Measurements from ENCODE around the gene SPDYE1.
"Not testable (repeated sequence)": the region's sequence is repeated elsewhere in the genome, so short reads cannot be mapped to it uniquely, and the experiment has no call there.

The SPDYE1 gene, protein sequence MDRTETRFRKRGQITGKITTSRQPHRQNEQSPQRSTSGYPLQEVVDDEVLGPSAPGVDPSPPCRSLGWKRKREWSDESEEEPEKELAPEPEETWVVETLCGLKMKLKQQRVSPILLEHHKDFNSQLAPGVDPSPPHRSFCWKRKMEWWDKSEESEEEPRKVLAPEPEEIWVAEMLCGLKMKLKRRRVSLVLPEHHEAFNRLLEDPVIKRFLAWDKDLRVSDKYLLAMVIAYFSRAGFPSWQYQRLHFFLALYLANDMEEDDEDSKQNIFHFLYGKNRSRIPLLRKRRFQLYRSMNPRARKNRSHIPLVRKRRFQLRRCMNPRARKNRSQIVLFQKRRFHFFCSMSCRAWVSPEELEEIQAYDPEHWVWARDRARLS

DNA sequence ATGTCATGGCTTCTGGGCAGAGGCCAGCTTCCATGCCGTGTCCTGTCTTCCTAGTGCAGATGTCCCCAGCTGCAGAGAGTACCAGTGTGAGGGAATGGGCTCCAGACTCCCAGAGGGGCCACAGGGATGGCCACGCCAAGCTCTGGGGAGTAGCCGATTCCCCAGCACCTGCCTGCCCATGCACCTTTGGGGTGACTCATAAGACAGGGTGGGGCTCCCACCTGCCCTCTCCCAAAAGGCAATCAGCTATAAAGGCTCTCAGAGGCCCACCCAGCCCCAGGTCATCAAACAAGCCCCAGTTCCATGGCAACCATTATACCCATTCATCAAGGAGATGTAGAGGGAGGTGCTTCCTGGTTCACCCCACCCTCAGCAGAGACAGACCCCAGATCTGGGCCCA is at the start of gene SPDYE1:
Gene SPDYE1 (plus strand): TSS at position 366 of the 400 bp plus-strand sequence. CDS start 2,053 bp downstream, outside the sequence.
- not testable (repeated sequence) for DNase-seq

DNA sequence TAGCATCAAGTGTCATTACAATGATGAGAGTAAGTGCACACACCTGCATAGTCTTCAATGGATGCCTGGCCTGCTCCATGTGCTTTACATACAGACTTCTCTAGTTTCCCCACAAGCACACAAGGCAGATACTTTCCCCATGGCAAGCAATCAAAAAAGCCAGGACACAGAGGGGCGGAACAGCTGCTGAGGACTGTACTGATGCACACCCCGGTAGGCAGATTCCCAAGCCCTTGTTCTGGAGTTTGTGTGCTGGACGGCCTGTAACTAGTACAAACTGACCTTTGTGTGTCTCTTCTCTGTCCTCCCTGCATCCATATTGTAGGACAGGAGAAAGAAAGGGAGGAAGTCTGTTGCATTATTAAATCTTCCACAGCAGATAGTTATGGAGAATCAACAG is 45.7 kb upstream of the SPDYE1 start:
- DNase-seq, result no peak

DNA sequence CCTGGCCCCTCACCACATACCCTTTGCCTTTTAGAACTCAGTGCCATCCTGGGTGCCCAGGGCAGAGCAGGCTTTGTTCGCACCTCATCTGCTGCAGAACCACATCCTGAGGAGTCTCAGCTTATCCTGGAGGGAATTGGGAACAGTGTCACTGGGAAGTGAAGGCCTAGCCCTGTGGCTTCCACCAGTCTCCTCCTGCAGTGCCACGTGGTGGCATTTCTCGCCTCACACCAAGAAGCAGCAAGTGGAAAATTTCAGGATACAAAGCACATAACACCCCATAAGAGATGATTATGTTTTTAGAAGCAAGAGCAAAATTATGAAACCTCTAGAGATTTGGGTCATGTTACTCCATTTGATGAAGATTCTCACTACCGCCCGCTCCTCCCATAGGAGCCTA is 44.6 kb upstream of the SPDYE1 start:
- DNase-seq, result no peak

DNA sequence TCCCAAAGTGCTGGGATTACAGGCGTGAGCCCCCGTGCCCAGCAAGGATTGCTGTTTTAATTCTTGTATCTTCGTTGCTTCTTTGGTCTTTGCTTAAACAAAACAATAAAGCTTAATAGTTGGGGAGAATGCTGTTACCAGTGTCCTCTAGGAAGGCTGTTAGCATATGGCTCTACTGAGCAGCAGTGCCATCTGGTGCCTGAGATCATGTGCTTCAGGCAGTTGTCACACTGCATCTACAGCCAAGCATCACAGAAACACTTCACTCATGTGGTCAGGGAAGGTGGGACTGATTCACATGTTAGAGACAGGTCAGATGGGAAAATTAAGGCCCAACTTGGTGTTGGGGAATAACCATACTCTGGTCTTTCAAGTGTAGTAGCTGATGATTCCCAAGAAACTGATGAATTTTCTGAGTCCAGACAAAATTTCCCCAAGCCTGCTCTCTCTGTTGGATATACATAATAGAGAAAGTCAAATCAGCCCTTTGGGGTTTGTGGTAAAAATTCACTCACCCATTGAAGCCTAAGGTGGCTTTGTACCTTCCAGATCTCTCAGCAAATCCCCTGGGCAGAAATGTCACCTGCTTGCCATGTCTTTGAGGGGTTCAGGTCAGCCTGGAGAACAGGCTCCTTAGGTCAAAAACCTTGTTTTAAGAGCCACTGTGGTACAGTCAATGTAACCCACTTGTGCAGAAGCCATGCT is 43.0 kb upstream of the SPDYE1 start:
- DNase-seq, result no peak

DNA sequence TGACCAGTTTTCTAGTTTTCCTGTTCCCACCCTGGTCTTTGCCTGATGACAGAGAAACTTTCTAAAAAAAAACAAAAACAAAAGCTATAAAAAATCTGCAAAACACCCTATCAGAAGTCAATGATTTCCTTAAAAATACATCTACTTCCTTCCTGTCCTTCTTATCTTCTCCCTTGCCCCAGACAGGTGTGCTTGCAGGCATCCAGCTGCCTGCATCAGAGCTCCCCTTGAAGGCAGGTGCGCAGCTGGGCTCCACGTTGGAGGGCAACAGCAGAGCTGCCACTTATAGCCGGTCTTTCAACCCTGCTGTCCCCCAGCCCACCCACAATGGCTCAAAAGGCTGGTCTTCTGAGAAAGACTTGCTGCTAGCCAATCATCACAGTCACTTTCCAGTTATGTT is 41.7 kb upstream of the SPDYE1 start:
- DNase-seq, result no peak

DNA sequence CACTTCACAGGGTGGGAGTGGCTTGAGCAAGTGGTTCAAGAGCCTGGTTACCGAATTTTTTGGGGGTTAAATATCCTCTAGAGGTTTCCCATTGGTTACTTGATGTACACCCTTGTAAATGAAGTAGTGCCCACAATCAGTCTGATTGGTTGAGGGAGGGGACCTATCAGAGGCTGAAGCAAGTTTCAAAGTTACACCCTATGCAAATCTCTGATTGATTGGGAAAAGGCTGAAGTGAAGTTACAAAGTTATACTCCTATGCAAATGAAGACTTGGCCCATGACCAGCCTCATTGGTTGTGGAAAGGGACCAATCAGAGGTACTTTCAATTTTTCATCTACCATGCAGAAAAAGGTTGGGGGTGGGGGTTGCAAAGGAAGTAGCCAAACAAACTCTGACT is 36.8 kb upstream of the SPDYE1 start:
- no peak for DNase-seq

DNA sequence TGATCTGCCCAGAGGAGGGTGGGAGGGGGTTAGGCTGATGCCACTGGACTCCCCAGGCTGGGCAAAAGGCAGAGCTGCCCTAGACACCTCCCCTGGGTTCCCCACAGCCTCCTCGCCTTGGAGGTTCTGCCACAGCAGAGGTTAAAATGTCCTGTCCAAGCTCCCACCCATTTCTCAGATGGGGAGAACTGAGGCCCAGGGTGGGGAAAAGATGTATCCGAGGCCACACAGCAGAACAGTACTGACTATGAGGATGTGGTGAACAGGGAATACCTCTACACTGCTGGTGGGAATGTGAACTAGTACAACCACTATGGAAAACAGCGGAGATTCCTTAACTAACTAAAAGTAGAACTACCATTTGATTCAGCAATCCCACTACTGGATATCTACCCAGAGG is 31.3 kb upstream of the SPDYE1 start:
- DNase-seq, result not testable (repeated sequence)

DNA sequence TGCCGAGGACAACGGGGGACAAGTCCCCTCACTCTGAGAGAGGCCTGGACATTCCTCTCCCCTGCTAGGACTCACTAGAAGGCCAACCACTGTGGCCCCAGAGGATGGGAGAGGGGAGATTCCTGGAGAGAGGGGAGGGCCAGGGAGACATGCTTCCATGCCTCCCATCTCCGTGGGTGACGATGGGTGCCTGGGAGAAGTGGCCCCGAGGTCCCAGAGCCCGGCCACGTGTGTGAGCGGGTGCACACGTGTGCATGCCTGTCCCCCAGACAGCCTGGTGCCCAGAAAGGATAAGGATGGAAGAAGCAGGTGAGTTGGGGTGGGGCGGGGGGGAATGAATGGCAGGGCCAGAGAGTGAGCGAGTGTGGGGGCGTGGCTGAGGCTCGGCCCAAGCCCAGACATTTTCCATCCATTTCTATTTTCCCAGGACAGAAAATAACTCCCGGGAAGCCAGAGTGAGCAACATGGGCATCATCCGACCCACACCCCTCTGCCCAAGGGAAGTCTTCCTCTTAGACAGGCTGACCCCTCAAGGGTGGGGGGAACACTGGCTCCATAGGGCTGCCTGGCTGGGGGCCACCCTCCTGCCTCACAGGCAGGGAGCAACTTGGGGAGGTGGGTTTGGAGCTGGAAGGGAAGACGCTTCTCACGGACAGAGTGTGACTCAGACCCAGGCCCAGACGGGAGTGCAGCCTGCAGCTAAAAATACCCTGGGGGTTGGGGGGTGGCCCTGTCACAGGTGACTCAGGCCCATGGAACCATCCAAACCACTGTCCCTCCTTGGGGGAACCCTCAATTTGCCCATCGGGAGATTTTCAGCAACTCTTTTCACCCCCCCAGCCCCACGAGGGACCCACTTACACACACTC is 29.3 kb upstream of the SPDYE1 start:
- DNase-seq, result not testable (repeated sequence)

DNA sequence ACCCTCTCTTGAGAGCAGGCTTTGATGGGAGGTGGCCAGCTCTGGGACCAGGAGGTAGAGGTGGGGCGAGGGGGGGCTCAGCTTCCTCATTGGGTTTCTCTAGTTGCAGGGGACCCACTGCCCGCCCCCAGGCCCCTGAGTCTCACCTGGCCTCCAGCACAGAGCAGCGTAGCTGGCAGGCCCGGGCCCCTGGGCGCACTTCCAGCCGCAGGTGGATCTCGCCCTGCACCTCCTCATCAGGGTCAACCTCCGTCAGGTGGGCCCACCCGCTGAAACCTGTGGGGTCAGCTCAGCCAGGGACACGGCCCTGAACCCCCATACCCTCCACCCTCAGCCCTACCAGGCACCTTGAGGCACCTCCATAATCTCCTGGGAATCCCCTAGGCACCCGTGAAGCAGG is 28.1 kb upstream of the SPDYE1 start:
- DNase-seq, result not testable (repeated sequence)

DNA sequence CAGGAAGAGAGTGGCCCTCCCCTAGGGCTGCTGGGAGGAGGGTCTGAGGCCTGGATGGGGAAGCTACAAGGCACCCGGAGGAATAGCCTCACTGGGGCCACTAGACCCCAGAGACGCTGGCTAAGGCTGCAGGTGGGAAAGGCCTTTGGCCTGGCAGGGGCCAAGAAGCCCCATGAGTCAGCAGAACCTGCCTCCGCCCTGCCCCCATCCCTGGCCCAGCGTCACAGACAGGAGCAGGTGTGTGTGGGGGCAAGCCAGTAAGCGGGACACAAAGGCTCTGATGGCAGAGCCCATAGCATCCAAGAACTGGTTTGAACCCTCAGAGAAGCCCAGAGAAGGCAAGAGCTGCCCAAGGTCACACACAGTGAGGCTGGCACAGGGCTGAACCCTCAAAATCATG is 27.0 kb upstream of the SPDYE1 start:
- DNase-seq, result not testable (repeated sequence)

DNA sequence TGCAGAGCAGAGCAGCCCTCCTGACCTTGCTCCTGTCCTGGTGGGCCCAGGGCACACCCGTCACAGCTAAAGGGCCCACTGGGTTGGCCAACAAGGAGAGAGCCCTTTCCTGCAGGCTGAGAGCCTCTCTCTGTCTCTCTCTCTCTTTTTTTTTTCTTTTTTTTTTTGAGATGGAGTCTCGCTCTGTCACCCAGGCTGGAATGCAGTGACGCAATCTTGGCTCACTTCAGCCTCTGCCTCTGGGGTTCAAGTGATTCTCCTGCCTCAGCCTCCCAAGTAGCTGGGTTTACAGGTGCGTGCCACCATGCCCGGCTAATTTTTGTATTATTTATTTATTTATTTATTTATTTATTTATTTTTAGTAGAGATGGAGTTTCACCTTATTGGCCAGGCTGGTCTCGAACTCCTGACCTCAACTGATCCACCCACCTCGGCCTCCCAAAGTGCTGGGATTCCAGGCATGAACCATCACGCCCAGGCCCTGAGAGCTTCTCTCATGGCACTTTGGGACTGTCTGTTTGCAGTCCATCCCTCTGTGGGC is 23.6 kb upstream of the SPDYE1 start:
- not testable (repeated sequence) for DNase-seq

DNA sequence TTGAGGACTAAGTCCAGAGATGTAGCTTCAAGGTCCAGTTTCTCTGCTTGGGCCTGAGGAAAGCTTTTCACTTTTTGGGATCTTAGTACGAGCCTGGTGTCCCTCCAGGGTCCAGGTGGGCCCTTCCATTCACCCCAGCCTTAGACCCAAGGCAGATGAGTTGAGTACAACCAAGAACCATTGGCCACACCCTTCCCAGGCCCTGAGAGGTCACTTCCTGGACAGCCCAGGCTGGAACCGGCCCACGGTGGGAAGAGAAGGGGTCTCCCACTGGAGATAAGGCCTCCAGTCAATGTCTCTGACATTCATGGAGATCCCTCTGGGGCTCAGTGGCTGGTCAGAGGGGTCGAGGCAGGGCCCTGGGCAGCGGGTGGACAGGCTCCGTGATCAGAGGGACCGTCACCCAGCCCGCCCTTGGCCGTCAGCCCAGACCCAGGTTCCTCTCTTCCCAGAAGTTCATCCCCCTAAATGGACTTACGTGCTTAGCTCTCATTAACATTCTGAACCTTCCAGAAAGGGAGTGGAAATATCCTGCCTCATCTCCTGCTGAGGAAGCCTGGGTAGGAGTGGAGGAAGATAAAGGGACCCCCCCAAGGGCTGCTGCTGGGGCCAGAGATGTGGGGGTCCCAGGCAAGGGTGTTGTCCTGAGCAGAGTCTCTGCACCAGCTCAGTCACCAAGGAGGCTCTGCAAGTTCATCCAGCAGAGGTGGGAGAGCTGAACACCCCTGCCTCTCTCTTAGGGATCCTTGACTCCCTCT is 22.8 kb upstream of the SPDYE1 start:
- DNase-seq, result not testable (repeated sequence)

DNA sequence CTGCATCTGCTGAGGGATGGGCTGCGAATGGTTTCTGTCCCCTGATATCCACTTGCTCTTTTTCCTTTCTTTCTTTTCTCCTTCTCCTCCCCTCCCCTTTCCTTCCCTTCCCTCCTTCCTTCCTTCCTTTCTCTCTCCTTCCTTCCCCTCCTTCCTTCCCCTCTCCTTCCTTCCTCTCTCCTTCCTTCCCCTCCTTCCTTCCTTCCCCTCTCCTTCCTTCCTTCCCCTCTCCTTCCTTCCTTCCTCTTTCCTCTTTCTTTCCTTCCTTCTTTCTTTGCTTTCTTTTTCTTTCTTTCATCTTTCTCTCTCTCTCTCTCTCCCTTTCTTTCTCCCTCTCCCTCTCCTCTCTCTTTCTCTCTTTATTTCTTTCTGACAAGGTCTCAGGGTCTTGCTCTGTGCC is 20.2 kb upstream of the SPDYE1 start:
- no peak for DNase-seq

DNA sequence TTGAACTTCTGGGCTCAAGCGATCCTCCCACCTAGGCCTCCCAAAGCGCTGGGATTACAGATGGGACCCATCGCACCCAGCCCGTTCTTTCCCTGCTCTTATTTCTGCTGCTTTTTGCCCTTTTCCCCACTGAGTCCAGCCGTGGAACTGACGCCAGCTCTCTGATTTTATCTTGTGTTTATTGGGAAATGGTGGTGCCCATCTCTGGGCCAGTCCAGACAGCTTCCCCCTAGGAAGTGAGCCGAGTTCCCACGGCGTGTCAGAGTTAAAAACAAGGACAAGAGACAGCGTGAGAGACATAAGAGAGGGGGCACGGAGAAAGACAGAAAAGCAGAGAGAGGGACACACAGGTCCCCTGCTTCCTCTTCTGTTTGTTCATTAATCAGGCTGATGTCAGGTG is 19.6 kb upstream of the SPDYE1 start:
- DNase-seq, result not testable (repeated sequence)

DNA sequence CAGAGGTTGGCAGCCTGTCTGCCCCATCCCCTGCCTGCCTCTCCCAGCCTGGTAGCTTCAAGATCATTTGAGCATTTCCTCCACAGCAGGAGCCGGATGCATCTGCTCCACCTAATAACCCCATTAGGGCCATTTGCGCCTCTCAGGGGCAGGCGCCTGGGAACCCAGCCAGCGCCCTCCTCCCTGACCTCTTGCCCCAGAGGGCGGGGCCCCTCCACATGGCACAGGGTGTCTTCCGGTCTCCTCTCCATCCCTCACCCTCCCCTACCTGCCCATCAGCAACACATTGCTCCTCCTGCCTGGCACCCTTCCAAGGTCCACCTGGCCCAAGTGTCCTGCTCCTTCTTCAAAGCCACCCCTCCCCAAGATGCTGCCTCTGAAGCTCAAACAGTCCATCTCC is 14.8 kb upstream of the SPDYE1 start:
- DNase-seq, result not testable (repeated sequence)

DNA sequence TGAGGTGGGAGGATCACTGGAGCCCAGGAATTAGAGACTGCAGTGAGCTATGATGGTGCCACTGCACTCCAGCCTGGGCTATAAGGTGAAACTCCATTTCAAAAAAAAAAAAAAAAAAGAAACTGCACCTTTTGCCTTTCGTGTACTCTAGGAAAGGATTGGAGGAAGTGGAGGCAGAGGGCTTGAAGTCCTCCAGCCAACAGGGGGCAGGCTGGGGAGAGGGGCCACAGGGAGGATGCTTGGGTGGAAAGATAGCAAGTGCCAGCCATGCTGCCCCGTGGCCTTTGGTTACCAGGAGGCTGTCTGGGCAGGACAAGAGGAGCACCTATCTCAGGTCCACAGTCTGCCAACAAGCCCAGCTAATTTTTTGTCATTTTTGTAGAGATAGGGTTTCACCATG is 14.0 kb upstream of the SPDYE1 start:
- DNase-seq, result not testable (repeated sequence)

DNA sequence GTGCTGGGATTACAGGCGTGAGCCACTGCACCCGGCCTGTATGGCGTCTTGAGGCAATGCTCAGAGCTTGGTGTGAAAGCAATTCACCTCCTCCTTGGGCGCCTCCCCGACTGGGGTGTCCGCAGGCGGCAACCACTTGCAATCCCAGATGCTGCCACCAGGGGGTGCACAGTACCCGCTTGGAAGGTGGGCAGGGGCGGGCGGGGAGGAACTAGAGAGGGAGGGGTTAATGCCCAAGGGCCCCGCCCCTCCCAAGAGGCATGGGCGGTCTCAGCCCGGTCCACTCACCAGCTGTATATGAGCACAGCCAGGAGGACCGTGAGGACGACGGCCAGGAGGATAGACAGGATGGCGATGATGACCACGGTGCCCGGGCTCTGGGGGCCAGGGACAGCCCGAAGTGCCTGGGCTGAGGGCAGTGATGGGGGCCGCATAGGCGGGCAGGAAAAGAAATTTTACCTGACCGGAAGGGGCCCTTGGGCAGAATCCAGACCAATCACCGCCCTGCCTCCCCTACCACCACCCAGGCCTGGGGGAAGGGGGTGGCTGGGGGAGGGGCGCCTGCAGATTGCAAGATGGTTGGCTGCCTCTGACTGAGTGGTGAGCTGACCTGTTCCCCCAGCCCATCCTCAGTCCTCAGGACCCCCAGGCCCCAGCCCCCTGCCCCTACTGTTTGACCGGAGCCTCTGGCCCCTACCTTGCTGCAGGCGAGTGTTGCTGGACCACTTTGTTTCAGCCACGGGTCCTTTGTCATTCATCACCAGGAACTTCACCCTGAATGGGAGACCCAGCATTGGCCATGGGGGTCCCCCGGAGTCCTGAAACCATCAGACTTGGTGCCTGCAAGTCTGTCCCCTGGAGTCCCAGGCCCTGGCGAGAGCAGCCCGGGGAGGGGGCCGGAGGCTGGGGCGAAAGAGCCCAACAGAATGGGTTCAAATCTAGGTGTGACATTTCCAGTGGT is 11.5 kb upstream of the SPDYE1 start:
- peak; percentile 67 to 92 (median 84) for DNase-seq

DNA sequence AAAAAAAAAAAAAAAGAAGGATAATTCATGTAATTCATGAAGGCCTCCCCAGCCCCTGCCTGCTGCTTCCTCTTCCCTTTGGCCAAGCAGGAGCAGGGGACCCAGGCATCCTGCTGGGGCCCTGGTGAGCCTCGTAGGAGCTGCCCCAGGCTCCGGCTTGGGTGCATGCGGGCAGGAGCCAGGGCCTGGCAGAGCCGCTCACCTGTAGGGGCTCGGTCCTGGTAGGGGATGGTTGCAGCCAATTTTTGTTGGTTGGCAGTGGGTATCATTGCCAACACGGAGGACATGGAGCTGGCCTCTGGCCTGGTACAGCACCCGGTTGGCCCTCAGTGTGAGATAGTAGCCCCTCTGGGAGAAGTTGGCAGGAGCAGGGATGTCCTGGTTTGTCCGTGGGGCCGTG is 10.2 kb upstream of the SPDYE1 start:
- not testable (repeated sequence) for DNase-seq

DNA sequence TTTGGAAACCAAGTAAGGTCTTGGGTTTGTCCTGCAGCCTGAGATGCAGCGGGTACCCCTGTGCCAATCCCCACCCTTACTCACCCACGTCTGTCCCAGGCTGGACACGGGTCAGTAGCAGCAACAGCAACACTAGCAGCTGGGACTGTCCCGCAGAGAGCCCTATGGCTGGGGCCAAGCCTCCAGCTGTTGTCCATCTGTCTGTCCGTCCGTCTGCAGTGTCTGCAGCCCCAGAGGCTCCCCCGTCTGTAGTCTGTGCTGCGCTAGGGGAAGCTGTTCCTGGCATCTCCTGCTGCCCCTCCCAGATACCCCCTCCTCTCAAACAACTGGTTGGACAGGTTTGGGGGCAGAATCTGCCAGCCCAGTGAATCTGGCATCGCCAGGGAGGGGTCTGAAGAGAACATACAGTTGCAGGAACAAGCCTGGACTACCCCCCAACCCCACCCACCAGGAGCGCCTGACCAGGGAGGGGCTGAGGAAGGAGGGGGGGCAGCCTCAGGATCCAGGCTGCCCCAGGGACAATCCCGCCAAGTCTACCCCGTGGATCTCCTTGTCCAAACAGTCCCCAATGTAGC is 7.6 kb upstream of the SPDYE1 start:
- DNase-seq, result not testable (repeated sequence)

DNA sequence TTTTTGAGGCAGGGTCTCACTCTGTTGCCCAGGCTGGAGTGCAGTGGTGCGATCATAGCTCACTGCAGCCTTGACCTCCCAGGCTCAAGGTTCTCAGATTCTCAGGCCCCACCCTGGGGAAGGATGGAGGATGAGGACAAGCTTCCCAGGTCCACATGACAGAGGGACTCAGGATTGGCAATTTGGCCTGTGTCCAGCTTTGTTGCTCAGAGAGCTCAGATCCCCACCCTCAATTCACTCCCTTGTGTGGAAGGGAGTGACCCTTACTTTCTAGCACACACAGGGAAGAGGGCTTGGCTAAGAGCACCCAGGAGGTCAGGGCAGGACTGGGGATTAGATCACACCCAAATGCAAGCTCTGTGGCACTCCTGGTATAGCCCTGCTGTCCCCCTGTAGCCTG is 6.9 kb upstream of the SPDYE1 start:
- not testable (repeated sequence) for DNase-seq

DNA sequence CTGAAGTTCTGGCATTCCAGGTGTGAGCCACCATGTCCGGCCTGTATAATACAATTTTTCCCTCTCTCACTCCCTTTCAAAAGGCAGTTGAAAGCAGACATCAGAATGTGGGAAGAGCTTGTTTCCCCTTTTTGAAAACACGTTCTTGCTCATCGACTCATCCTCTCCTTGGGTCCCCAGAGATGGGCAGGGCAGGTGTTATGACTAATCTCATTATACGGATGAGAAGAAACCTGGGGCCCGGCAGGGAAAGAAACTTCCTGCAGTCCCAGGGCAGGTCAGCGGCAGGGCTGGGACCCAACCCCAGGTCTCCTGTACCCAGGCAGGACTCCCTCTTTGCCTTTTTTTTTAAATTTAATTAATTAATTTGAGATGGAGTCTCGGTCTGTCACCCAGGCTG is 4.8 kb upstream of the SPDYE1 start:
- DNase-seq, result not testable (repeated sequence)

Data from activated naive CD4-positive, alpha-beta T cell (primary cell).